ENCODE data around the gene CEMIP. TPM values are rescaled to one million over a fixed set of nuclear protein-coding genes. Genes with fewer than 3 reads are reported as not detected.

Gene CEMIP
- total RNA-seq, 2 donors from 2014 or later, result 1.1 to 1.2 TPM

DNA sequence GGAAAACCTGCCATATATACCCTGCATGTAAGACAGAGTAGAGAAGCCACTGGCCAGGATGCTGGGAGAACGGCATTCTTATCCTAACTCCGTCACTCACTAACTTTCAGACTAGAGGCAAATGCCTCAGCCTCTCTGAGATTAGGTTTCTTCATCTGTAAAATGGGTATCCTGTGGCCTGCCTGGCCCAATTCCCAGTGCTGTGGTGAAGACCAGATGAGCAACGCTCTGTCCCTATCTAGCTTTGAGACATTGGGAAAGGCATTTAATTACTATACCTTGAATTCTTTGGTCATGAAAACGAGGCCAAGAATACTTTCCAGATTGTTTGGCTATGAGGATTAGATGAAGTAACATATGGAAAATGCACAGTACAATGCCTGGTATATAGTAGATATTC is 35.9 kb downstream of the CEMIP start:
- Histone ChIP-seq H3K4me3 (no peak overlapping the region), H3K27me3 (replicated peaks; ENCODE audit: insufficient read depth) (no peaks in the 10 kb centered on the region), H3K9me3 (no peaks in the 10 kb centered on the region), H3K27ac (peak overlapping the region; percentile 1 to 20), H3K36me3 (no peaks in the 10 kb centered on the region), H3K4me1 (ENCODE audit: control insufficient read depth in 1 of 2, low read depth in 2 of 2) (peaks cover 25 to 36% of the 10 kb centered on the region in 2 donors)
- TF ChIP-seq, protein P1, sequence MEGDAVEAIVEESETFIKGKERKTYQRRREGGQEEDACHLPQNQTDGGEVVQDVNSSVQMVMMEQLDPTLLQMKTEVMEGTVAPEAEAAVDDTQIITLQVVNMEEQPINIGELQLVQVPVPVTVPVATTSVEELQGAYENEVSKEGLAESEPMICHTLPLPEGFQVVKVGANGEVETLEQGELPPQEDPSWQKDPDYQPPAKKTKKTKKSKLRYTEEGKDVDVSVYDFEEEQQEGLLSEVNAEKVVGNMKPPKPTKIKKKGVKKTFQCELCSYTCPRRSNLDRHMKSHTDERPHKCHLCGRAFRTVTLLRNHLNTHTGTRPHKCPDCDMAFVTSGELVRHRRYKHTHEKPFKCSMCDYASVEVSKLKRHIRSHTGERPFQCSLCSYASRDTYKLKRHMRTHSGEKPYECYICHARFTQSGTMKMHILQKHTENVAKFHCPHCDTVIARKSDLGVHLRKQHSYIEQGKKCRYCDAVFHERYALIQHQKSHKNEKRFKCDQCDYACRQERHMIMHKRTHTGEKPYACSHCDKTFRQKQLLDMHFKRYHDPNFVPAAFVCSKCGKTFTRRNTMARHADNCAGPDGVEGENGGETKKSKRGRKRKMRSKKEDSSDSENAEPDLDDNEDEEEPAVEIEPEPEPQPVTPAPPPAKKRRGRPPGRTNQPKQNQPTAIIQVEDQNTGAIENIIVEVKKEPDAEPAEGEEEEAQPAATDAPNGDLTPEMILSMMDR (IDR thresholded peaks at IDR 0.05), result no peak
- ATAC-seq (ENCODE audit: insufficient number of reproducible peaks, low FRiP score, low read depth) (no peak), DNase-seq (ENCODE audit: low spot score) (no peak)

DNA sequence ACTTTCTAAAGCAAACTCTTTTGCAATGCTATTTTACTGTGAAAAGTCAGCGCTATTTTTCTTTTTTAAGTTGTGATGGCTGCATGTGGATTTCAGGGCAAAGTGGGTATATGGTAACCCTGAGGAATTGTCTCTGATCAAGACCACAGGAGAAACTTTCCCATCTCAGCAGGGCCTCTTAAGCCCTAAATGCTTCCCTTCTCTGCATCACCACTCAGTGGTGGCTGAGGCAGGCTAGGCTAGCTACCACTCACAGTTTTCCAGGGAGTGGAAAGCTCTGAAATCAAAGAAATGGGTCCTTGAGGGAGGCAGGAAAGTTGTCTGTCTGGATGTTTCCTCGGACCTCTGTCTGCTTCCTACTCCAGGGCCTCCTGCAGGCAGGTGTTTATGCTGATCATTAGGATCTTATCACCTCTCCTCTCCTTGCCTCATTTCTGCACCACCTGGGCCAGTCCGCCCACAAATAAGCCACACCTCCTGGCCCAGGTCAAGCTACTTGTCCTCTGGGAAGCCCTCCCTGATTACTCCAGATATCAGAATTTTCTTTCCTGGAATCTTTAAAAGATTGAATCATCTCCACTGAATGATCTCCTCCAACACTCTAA is 37.0 kb downstream of the CEMIP start:
- Histone ChIP-seq H3K9me3 (no peaks in the 10 kb centered on the region), H3K4me3 (no peak overlapping the region), H3K27me3 (replicated peaks; ENCODE audit: insufficient read depth) (no peaks in the 10 kb centered on the region), H3K4me1 (ENCODE audit: control insufficient read depth in 1 of 2, low read depth in 2 of 2) (peaks cover 28 to 41% of the 10 kb centered on the region in 2 donors), H3K27ac (peak overlapping the region in 1 of 2 donors; percentile 20), H3K36me3 (no peaks in the 10 kb centered on the region)
- DNase-seq (ENCODE audit: low spot score) (no peak), ATAC-seq (ENCODE audit: insufficient number of reproducible peaks, low FRiP score, low read depth) (no peak)
- TF ChIP-seq, protein P1 (IDR thresholded peaks at IDR 0.05), result no peak

DNA sequence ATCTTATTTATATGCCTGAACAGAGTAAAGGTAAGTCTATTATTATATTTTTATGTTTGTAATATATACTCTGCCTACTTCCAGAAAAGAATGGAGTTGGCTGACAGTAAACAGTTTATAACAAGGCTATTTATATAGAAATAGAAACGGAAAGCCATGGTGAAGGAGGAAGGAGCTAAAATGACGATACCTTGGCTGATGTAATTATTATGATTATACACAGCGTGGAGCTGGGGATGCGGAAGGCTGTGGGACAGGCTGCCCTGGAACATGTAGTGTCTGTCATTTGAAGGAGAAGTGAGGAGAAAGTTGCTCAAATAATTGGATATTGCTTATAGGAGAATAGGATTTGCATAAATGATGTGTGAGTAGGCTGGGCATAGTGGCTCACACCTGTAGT is 37.8 kb downstream of the CEMIP start:
- TF ChIP-seq, protein P1 (IDR thresholded peaks at IDR 0.05), result no peak
- H3K9me3 ChIP-seq, result no peaks in the 10 kb centered on the region
- ATAC-seq (ENCODE audit: insufficient number of reproducible peaks, low FRiP score, low read depth) (no peak), DNase-seq (ENCODE audit: low spot score) (no peak)
- H3K27me3 ChIP-seq (replicated peaks; ENCODE audit: insufficient read depth), result no peaks in the 10 kb centered on the region
- H3K4me3 ChIP-seq, result no peak overlapping the region
- no peaks in the 10 kb centered on the region for H3K36me3 ChIP-seq
- no peak overlapping the region for H3K27ac ChIP-seq
- peaks cover 28 to 41% of the 10 kb centered on the region in 2 donors for H3K4me1 ChIP-seq (ENCODE audit: control insufficient read depth in 1 of 2, low read depth in 2 of 2)

DNA sequence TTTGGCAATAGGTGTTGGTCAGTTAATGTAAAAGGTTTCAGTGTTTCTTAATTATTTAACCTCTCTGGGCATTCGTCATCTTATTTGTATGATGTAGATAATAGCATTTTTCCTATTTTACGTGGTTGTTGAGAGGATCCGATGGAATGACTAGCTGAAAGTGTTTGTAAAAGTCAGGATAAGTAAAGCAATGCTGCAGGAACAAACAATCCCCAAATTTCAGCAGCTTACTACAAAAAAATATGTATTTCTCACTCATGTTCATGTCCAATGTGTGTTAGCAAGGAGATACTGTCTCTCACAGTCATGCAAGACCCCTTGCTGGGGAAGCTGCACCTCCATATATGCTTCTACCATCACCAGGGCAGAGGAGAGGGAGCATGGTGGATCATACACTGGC is 38.7 kb downstream of the CEMIP start:
- H3K36me3 ChIP-seq, result no peaks in the 10 kb centered on the region
- no peak for ATAC-seq (ENCODE audit: insufficient number of reproducible peaks, low FRiP score, low read depth)
- no peaks in the 10 kb centered on the region for H3K9me3 ChIP-seq
- no peaks in the 10 kb centered on the region for H3K27me3 ChIP-seq (replicated peaks; ENCODE audit: insufficient read depth)
- no peak for DNase-seq (ENCODE audit: low spot score)
- H3K27ac ChIP-seq, result no peak overlapping the region
- TF ChIP-seq, protein P1 (IDR thresholded peaks at IDR 0.05), result no peak
- peaks cover 28 to 41% of the 10 kb centered on the region in 2 donors for H3K4me1 ChIP-seq (ENCODE audit: control insufficient read depth in 1 of 2, low read depth in 2 of 2)
- H3K4me3 ChIP-seq, result no peak overlapping the region

DNA sequence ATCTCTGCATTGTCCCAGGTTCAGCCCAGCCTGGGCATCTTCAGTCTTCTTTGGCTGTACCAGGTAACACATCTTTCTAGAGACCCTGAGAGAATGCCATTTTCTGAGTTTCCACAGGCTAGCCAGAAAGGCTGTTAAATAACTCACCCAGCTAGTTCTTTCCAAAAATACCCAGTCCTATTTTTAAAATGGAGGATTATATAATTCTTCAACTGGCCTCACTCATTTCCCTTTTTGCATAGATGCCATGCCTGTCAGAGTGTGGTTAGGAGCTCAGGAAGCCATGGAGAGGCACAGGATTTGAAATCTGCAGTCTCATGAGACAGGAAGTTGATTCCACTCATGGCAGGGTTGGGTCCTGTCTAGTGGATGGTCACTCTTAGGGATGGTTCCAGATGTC is 39.8 kb downstream of the CEMIP start:
- Histone ChIP-seq H3K27me3 (replicated peaks; ENCODE audit: insufficient read depth) (no peaks in the 10 kb centered on the region), H3K36me3 (no peaks in the 10 kb centered on the region), H3K9me3 (no peaks in the 10 kb centered on the region), H3K4me1 (ENCODE audit: control insufficient read depth in 1 of 2, low read depth in 2 of 2) (peaks cover 28 to 41% of the 10 kb centered on the region in 2 donors), H3K4me3 (no peak overlapping the region), H3K27ac (peak overlapping the region; percentile 29 to 54)
- TF ChIP-seq, protein P1 (IDR thresholded peaks at IDR 0.05), result no peak
- no peak for ATAC-seq (ENCODE audit: insufficient number of reproducible peaks, low FRiP score, low read depth)
- no peak for DNase-seq (ENCODE audit: low spot score)

All from thoracic aorta (tissue), 2 donors.